Measurements from ENCODE around the gene HIF3A. TPM values are rescaled to one million over a fixed set of nuclear protein-coding genes. Genes with fewer than 3 reads are reported as not detected.
A peak's percentile ranks its signal among the peaks of the same experiment; 100 is the strongest.

HIF3A gene
- total RNA-seq, 3 donors from 2014 or later (not counting 1 experiment from before 2014, with no cell fraction given): not detected

- Mint-ChIP-seq H3K4me3 (no peak overlapping the region), H3K4me1 (peaks cover 53 to 55% of the 10 kb centered on the region in 2 donors), H3K27ac (peak overlapping the region; percentile 14 to 70), H3K36me3 (no peaks in the 10 kb centered on the region), H3K27me3 (ENCODE audit: low read depth in 2 of 2) (no peaks in the 10 kb centered on the region), H3K9me3 (no peaks in the 10 kb centered on the region)
- H3K9me3 ChIP-seq (ENCODE audit: control insufficient read depth, insufficient read depth, low read length): no peaks in the 10 kb centered on the region
- no peak for DNase-seq
- peaks cover 36% of the 10 kb centered on the region for H3K36me3 ChIP-seq (ENCODE audit: control insufficient read depth, insufficient read depth, low read length)
- peaks cover 37% of the 10 kb centered on the region for H3K4me1 ChIP-seq (ENCODE audit: control insufficient read depth, insufficient read depth, low read length)
- no peak for TF ChIP-seq CTCF (IDR thresholded peaks at IDR 0.05)
- 95% methylated on average over 4 of the region's 4 CpGs for WGBS (ENCODE audit: insufficient coverage)
- no peak overlapping the region for H3K27ac ChIP-seq (ENCODE audit: low read length)
- H3K4me3 ChIP-seq (ENCODE audit: low read length): no peak overlapping the region
- intact Hi-C loops (cut with micrococcal nuclease): loop anchor here (2.0 kb wide), 1 partner anchor 15 kb away; no protein-coding TSS in a partner anchor
- H3K27me3 ChIP-seq (ENCODE audit: control insufficient read depth, insufficient read depth, low read length): no peaks in the 10 kb centered on the region
- ATAC-seq: no peak
Measured at GRCh38 chr19:46365561-46365960, 68.7 kb downstream of the HIF3A start.

GRCh38 chr19:46366620-46367292, 69.9 kb downstream of the HIF3A start:
- intact Hi-C loops (cut with micrococcal nuclease): no loop called here
- Histone ChIP-seq H3K9me3 (ENCODE audit: control insufficient read depth, insufficient read depth, low read length) (no peaks in the 10 kb centered on the region), H3K4me3 (ENCODE audit: low read length) (no peak overlapping the region), H3K27me3 (ENCODE audit: control insufficient read depth, insufficient read depth, low read length) (no peaks in the 10 kb centered on the region), H3K27ac (ENCODE audit: low read length) (no peak overlapping the region), H3K4me1 (ENCODE audit: control insufficient read depth, insufficient read depth, low read length) (peaks cover 36% of the 10 kb centered on the region), H3K36me3 (ENCODE audit: control insufficient read depth, insufficient read depth, low read length) (peaks cover 41% of the 10 kb centered on the region)
- Mint-ChIP-seq H3K27me3 (ENCODE audit: low read depth in 2 of 2) (no peaks in the 10 kb centered on the region), H3K9me3 (no peaks in the 10 kb centered on the region), H3K36me3 (no peaks in the 10 kb centered on the region), H3K4me3 (no peak overlapping the region), H3K4me1 (peaks cover 58 to 61% of the 10 kb centered on the region in 2 donors), H3K27ac (peak overlapping the region; percentile 62 to 70)
- 77% methylated on average over 9 of the region's 9 CpGs for WGBS (ENCODE audit: insufficient coverage)
- TF ChIP-seq CTCF (IDR thresholded peaks at IDR 0.05): no peak
- ATAC-seq (no peak), DNase-seq (no peak)

GRCh38 chr19:46367426-46367825, 70.6 kb downstream of the HIF3A start:
- no peak for TF ChIP-seq CTCF (IDR thresholded peaks at IDR 0.05)
- no peak overlapping the region for H3K27ac ChIP-seq (ENCODE audit: low read length)
- peaks cover 41% of the 10 kb centered on the region for H3K4me1 ChIP-seq (ENCODE audit: control insufficient read depth, insufficient read depth, low read length)
- peaks cover 41% of the 10 kb centered on the region for H3K36me3 ChIP-seq (ENCODE audit: control insufficient read depth, insufficient read depth, low read length)
- H3K27me3 Mint-ChIP-seq (ENCODE audit: low read depth in 2 of 2): no peaks in the 10 kb centered on the region
- WGBS (ENCODE audit: insufficient coverage): 99% methylated on average over 4 of the region's 5 CpGs
- no peak overlapping the region for H3K4me3 ChIP-seq (ENCODE audit: low read length)
- H3K4me1 Mint-ChIP-seq: peaks cover 59 to 64% of the 10 kb centered on the region in 2 donors
- intact Hi-C loops (cut with micrococcal nuclease): no loop called here
- no peaks in the 10 kb centered on the region for H3K36me3 Mint-ChIP-seq
- H3K27ac Mint-ChIP-seq: peak overlapping the region; percentile 62 to 70
- ATAC-seq (no peak), DNase-seq (no peak)
- H3K9me3 Mint-ChIP-seq: no peaks in the 10 kb centered on the region
- H3K4me3 Mint-ChIP-seq: no peak overlapping the region
- no peaks in the 10 kb centered on the region for H3K27me3 ChIP-seq (ENCODE audit: control insufficient read depth, insufficient read depth, low read length)
- H3K9me3 ChIP-seq (ENCODE audit: control insufficient read depth, insufficient read depth, low read length): no peaks in the 10 kb centered on the region

- H3K4me3 ChIP-seq (ENCODE audit: low read length): no peak overlapping the region
- no peak overlapping the region for H3K27ac ChIP-seq (ENCODE audit: low read length)
- WGBS (ENCODE audit: insufficient coverage): 95% methylated on average over 7 of the region's 7 CpGs
- no peak overlapping the region for H3K27ac Mint-ChIP-seq
- H3K4me1 Mint-ChIP-seq: peaks cover 59 to 70% of the 10 kb centered on the region in 2 donors
- no peaks in the 10 kb centered on the region for H3K27me3 ChIP-seq (ENCODE audit: control insufficient read depth, insufficient read depth, low read length)
- DNase-seq (no peak), ATAC-seq (no peak)
- H3K36me3 ChIP-seq (ENCODE audit: control insufficient read depth, insufficient read depth, low read length): peaks cover 41% of the 10 kb centered on the region
- no peaks in the 10 kb centered on the region for H3K27me3 Mint-ChIP-seq (ENCODE audit: low read depth in 2 of 2)
- intact Hi-C loops (cut with micrococcal nuclease): no loop called here
- peaks cover 42% of the 10 kb centered on the region for H3K4me1 ChIP-seq (ENCODE audit: control insufficient read depth, insufficient read depth, low read length)
- no peak for TF ChIP-seq CTCF (IDR thresholded peaks at IDR 0.05)
- H3K4me3 Mint-ChIP-seq: no peak overlapping the region
- no peaks in the 10 kb centered on the region for H3K9me3 Mint-ChIP-seq
- H3K9me3 ChIP-seq (ENCODE audit: control insufficient read depth, insufficient read depth, low read length): no peaks in the 10 kb centered on the region
- H3K36me3 Mint-ChIP-seq: no peaks in the 10 kb centered on the region
Measured at GRCh38 chr19:46368116-46368515, 71.3 kb downstream of the HIF3A start.

Measured in natural killer cell (primary cell).